Endothelial cell of umbilical vein (primary cell): ENCODE data around the gene CGNL1. TPM values are rescaled to one million over a fixed set of nuclear protein-coding genes. Genes with fewer than 3 reads are reported as not detected.

Experiments
- BruUV-seq: library from RNA; stranded (reverse); fragments of 400-500 nt; replicated peaks from 2 replicates; lab custom pipeline; 2021; lab: Mats Ljungman, UMichigan
- CTCF ChIA-PET: fragments of 300-600, 350-600 bp; sonication (Branson Sonifier 250); formaldehyde crosslinking; loops from one replicate; lab custom pipeline; 2021; ENCODE audit warnings: antibody characterized with exemption, inconsistent platforms; lab: Charles Lee
- POLR2A ChIA-PET: fragments of 300-600, 350-600 bp; sonication (Branson Sonifier 250); formaldehyde crosslinking; loops from one replicate; lab custom pipeline; 2021; ENCODE audit warnings: antibody characterized with exemption, inconsistent platforms; lab: Charles Lee
- DNase-seq: peaks from one replicate; pipeline ENCODE4 v3.0.0-alpha.2; 2011; ENCODE audit warnings: low read depth, low spot score
- FAIRE-seq: peaks from 2 replicates; lab custom pipeline; 2011; peaks lifted over from hg19 to GRCh38; lab: Jason Lieb, UNC
- H2AFZ ChIP-seq: 2 replicates; pipeline ENCODE4 v1.6.0; 2012; ENCODE audit warnings: low read depth, low read length, control low read depth, inconsistent platforms
- H3K27ac ChIP-seq: 2 replicates; pipeline ENCODE4 v1.5.1; 2011; ENCODE audit warnings: low read depth, mild to moderate bottlenecking, control low read depth, low read length, moderate library complexity; ENCODE audit not compliant: insufficient read depth
- H3K27me3 ChIP-seq, 2 experiments: 2 replicates each; pipeline versions ENCODE4 v1.6.0 to v1.6.1; 2011; ENCODE audit warnings: low read length in 2 of 2, mixed read lengths in 1 of 2; ENCODE audit not compliant: control insufficient read depth in 2 of 2, insufficient read depth in 2 of 2
- H3K36me3 ChIP-seq, 2 experiments: 2 replicates in 1 of 2; 3 replicates in 1 of 2; pipeline ENCODE4 v1.5.1; 2011; ENCODE audit warnings: low read length in 2 of 2, mild to moderate bottlenecking in 1 of 2, moderate library complexity in 1 of 2; ENCODE audit not compliant: control insufficient read depth in 2 of 2, insufficient read depth in 2 of 2; ENCODE audit errors: extremely low read depth in 1 of 2
- H3K4me1 ChIP-seq: 3 replicates; pipeline ENCODE4 v1.5.1; 2011; ENCODE audit warnings: mild to moderate bottlenecking, low read length; ENCODE audit not compliant: control insufficient read depth, insufficient read depth; ENCODE audit errors: extremely low read depth
- H3K4me2 ChIP-seq: 2 replicates; pipeline ENCODE4 v1.6.1; 2011; ENCODE audit warnings: low read length, control low read depth, mixed read lengths; ENCODE audit not compliant: insufficient read depth
- H3K4me3 ChIP-seq, 3 experiments: fragments of 200-600 bp in 1 of 3; sonication (generic), shearing (Covaris generic) in 1 of 3; replicated peaks in 1 of 3; 2 replicates each; pipeline ENCODE4 v1.5.1; 2011 to 2016; ENCODE audit warnings: control low read depth in 3 of 3, low read length in 3 of 3, mild to moderate bottlenecking in 2 of 3, inconsistent platforms in 1 of 3, low read depth in 1 of 3, moderate library complexity in 1 of 3; ENCODE audit not compliant: insufficient read depth in 1 of 3
- H3K79me2 ChIP-seq: 2 replicates; pipeline ENCODE4 v1.6.0; 2012; ENCODE audit warnings: low read length, inconsistent platforms; ENCODE audit not compliant: control insufficient read depth, insufficient read depth
- H3K9ac ChIP-seq: replicated peaks from 2 replicates; pipeline ENCODE3; 2011; ENCODE audit warnings: low read length, control low read depth; ENCODE audit not compliant: insufficient read depth; ENCODE audit errors: extremely low read depth
- H3K9me1 ChIP-seq: replicated peaks from 3 replicates; pipeline ENCODE4 v1.6.0; 2011; ENCODE audit warnings: mild to moderate bottlenecking, low read length; ENCODE audit not compliant: control insufficient read depth, insufficient read depth; ENCODE audit errors: extremely low read depth
- H3K9me3 ChIP-seq: replicated peaks from 2 replicates; pipeline ENCODE4 v1.5.1; 2012; ENCODE audit warnings: low read length, inconsistent platforms; ENCODE audit not compliant: control insufficient read depth, insufficient read depth
- H4K20me1 ChIP-seq: replicated peaks from 2 replicates; pipeline ENCODE3; 2011; ENCODE audit warnings: mild to moderate bottlenecking, low read length; ENCODE audit not compliant: control insufficient read depth, insufficient read depth; ENCODE audit errors: extremely low read depth
- FOS ChIP-seq: IDR thresholded peaks from 2 replicates; pipeline ENCODE4 v1.6.1; 2011; ENCODE audit warnings: mild to moderate bottlenecking, low read length, moderate library complexity, borderline replicate concordance; ENCODE audit not compliant: insufficient read depth
- GATA2 ChIP-seq: IDR thresholded peaks from 2 replicates; pipeline ENCODE4 v1.7.0; 2011; ENCODE audit warnings: low read depth, mild to moderate bottlenecking, moderate library complexity, mixed read lengths, low read length; ENCODE audit not compliant: insufficient read length, insufficient read depth
- JUN ChIP-seq: IDR thresholded peaks from 2 replicates; pipeline ENCODE4 v1.6.1; 2011; ENCODE audit warnings: borderline replicate concordance, low read depth; ENCODE audit not compliant: insufficient read length, insufficient read depth
- MYC ChIP-seq: IDR thresholded peaks from one replicate; pipeline ENCODE4 v1.6.1; 2011; ENCODE audit warnings: mild to moderate bottlenecking, low read depth, low read length
- POLR2A ChIP-seq: IDR thresholded peaks from 2 replicates; pipeline ENCODE4 v1.6.1; 2012; ENCODE audit warnings: low read depth, mild to moderate bottlenecking, control low read depth, low read length
- POLR2AphosphoS5 ChIP-seq: IDR thresholded peaks from 2 replicates; pipeline ENCODE4 v1.6.1; 2012; ENCODE audit warnings: low read depth, mild to moderate bottlenecking, control low read depth, low read length, moderate library complexity; ENCODE audit not compliant: insufficient read depth
- dilution Hi-C: fragments of 300-500 bp; cut with MboI; formaldehyde crosslinking; loops from one replicate; pipeline ENCODE4 v1.15.0; 2019; ENCODE audit warnings: low sequenced_read_pairs; ENCODE audit not compliant: extremely low pct_ligation_motif_present
- intact Hi-C: fragments of 100-400 bp; cut with micrococcal nuclease; formaldehyde crosslinking; loops from one replicate; pipeline ENCODE4 v1.10.0; 2022
- polyA plus RNA-seq, 4 experiments: library from polyadenylated mRNA; depleted of rRNA in 3 of 4; stranded (reverse) in 3 of 4; unstranded in 1 of 4; fragments of >200 nt; gene quantifications; 2 replicates each; pipeline versions ENCODE4 v1.2.1 to v1.2.3, GENCODE V29; 2011 to 2012; ENCODE audit warnings: missing spikeins in 1 of 4
- total RNA-seq: library from RNA; stranded (reverse); gene quantifications from 2 replicates; pipeline ENCODE4 v1.2.3, GENCODE V29; 2021
- TF ChIP-seq, protein P1 (sequence below), 2 donors: IDR thresholded peaks; 1 replicate in 1 of 2; 2 replicates in 1 of 2; pipeline ENCODE4 v1.5.1; 2011; ENCODE audit warnings: low read length in 2 of 2, mild to moderate bottlenecking in 2 of 2, moderate library complexity in 2 of 2, control low read depth in 1 of 2, inconsistent platforms in 1 of 2, low read depth in 1 of 2; ENCODE audit not compliant: insufficient read depth in 1 of 2; ENCODE audit errors: extremely low read depth in 1 of 2

Gene CGNL1
- total and polyA plus RNA-seq, 2 donors (not counting 3 experiments of a cell fraction or from before 2014, with no cell fraction given) = 6.9 to 27.1 TPM

DNA sequence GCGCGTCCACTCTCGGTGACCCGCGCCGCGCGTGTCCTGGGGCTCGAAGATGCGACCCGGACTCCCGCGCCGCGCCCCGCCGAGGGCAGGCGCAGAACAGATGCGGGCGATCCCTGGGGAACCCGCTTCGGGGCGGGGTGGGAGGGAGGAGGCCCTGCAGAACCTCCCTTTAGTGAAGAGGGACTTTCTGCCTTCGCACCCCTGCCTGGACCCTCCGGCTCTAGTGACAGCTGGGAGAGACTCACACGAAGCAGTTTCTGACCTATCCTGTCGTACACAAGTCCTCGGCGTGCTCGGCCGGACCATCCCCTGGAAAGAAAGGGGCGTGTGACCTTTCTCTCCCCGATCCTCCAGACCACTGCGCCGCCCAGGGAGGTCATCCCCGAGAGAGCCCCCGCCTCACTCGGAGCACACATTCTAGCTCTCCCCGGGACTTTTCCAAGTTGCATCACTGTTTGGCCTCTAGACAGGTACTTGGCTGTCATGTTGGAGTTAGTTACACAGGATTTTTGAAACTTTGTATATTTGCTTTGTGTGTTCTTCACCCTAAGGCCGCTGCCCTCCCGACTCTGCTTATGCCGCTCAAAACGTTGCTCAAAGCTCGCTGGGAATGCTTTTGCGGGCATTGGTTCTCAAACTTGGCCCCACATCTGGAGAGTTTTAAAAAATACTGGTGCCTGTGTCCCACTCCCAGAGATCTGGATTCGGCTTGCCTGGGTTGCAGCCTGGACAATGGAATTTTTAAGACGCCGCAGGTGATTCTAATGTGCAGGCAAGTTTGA, 582 bp downstream of the CGNL1 start:
- dilution Hi-C loops = no loop called here
- peak; percentile 39 for DNase-seq
- FAIRE-seq = peak; percentile 78
- no peaks in the 10 kb centered on the region for H3K9me3 ChIP-seq
- no peaks in the 10 kb centered on the region for H4K20me1 ChIP-seq
- ChIA-PET CTCF (interaction anchor here (0.7 to 3.1 kb wide), 18 partner anchors 11 to 165 kb away, joined by 3 to 21 read pairs (median 5); no protein-coding TSS in a partner anchor), POLR2A (interaction anchor here (0.7 kb wide), 1 partner anchor 11 kb away, joined by 4 read pairs; no protein-coding TSS in a partner anchor)
- H3K9ac ChIP-seq = peak overlapping the region; percentile 30
- H3K27ac ChIP-seq = no peak overlapping the region
- peaks cover 0 to 3% of the 10 kb centered on the region in 2 experiments for H3K27me3 ChIP-seq
- peaks cover 29% of the 10 kb centered on the region for H3K4me1 ChIP-seq
- no TSS peak for BruUV-seq
- no peaks in the 10 kb centered on the region for H3K79me2 ChIP-seq
- intact Hi-C loops = loop anchor here (1.0 to 5.0 kb wide), 3 partner anchors 10 to 130 kb away; no protein-coding TSS in a partner anchor
- H3K4me3 ChIP-seq = peak overlapping the region; percentile 15 to 87 (median 53)
- no peak for TF ChIP-seq FOS
- TF ChIP-seq POLR2AphosphoS5 = no peak
- TF ChIP-seq JUN = no peak
- no peak for TF ChIP-seq GATA2
- TF ChIP-seq, protein P1, sequence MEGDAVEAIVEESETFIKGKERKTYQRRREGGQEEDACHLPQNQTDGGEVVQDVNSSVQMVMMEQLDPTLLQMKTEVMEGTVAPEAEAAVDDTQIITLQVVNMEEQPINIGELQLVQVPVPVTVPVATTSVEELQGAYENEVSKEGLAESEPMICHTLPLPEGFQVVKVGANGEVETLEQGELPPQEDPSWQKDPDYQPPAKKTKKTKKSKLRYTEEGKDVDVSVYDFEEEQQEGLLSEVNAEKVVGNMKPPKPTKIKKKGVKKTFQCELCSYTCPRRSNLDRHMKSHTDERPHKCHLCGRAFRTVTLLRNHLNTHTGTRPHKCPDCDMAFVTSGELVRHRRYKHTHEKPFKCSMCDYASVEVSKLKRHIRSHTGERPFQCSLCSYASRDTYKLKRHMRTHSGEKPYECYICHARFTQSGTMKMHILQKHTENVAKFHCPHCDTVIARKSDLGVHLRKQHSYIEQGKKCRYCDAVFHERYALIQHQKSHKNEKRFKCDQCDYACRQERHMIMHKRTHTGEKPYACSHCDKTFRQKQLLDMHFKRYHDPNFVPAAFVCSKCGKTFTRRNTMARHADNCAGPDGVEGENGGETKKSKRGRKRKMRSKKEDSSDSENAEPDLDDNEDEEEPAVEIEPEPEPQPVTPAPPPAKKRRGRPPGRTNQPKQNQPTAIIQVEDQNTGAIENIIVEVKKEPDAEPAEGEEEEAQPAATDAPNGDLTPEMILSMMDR (IDR thresholded peaks at IDR 0.05; ENCODE audit: extremely low read depth in 1 of 2, insufficient read depth in 1 of 2, low read depth in 1 of 2, low read length in 2 of 2) = no peak
- no peak for TF ChIP-seq POLR2A
- no peak for TF ChIP-seq MYC
- H3K9me1 ChIP-seq = no peaks in the 10 kb centered on the region
- H3K36me3 ChIP-seq = no peaks in the 10 kb centered on the region
- peak overlapping the region; percentile 80 for H3K4me2 ChIP-seq
- H2AFZ ChIP-seq = peak overlapping the region; percentile 65
